Measurements from ENCODE around the gene SLIT1.
"Not testable (repeated sequence)": the region's sequence is repeated elsewhere in the genome, so short reads cannot be mapped to it uniquely, and the experiment has no call there.

Gene SLIT1

GRCh38 chr10:97087296-97087695 is 98.5 kb downstream of the SLIT1 start:
- Histone ChIP-seq H3K36me3 (ENCODE audit: insufficient read depth, low read length) (no peaks in the 10 kb centered on the region), H3K9me3 (ENCODE audit: low read length) (no peaks in the 10 kb centered on the region), H3K27me3 (ENCODE audit: insufficient read depth, low read length) (no peaks in the 10 kb centered on the region), H2AFZ (ENCODE audit: low read depth, low read length) (no peak overlapping the region), H3K4me3 (ENCODE audit: low read length) (no peak overlapping the region), H3K4me1 (ENCODE audit: insufficient read depth, low read length) (peaks cover 26% of the 10 kb centered on the region)

GRCh38 chr10:97086530-97086929 is 99.2 kb downstream of the SLIT1 start:
- no peak overlapping the region for H2AFZ ChIP-seq (ENCODE audit: low read depth, low read length)
- no peaks in the 10 kb centered on the region for H3K36me3 ChIP-seq (ENCODE audit: insufficient read depth, low read length)
- peaks cover 20% of the 10 kb centered on the region for H3K4me1 ChIP-seq (ENCODE audit: insufficient read depth, low read length)
- H3K27me3 ChIP-seq (ENCODE audit: insufficient read depth, low read length) = no peaks in the 10 kb centered on the region
- no peaks in the 10 kb centered on the region for H3K9me3 ChIP-seq (ENCODE audit: low read length)
- no peak overlapping the region for H3K4me3 ChIP-seq (ENCODE audit: low read length)

GRCh38 chr10:97083228-97083829 is 102.4 kb downstream of the SLIT1 start:
- H3K4me3 ChIP-seq (ENCODE audit: low read length) = no peak overlapping the region
- H3K27me3 ChIP-seq (ENCODE audit: insufficient read depth, low read length) = no peaks in the 10 kb centered on the region
- no peaks in the 10 kb centered on the region for H3K4me1 ChIP-seq (ENCODE audit: insufficient read depth, low read length)
- no peaks in the 10 kb centered on the region for H3K36me3 ChIP-seq (ENCODE audit: insufficient read depth, low read length)
- no peaks in the 10 kb centered on the region for H3K9me3 ChIP-seq (ENCODE audit: low read length)
- no peak overlapping the region for H2AFZ ChIP-seq (ENCODE audit: low read depth, low read length)

GRCh38 chr10:97082575-97082974 is 103.2 kb downstream of the SLIT1 start:
- not testable (repeated sequence) for H3K4me3 ChIP-seq (ENCODE audit: low read length); H3K9me3 ChIP-seq (ENCODE audit: low read length); H3K36me3 ChIP-seq (ENCODE audit: insufficient read depth, low read length); H3K4me1 ChIP-seq (ENCODE audit: insufficient read depth, low read length); H3K27me3 ChIP-seq (ENCODE audit: insufficient read depth, low read length); H2AFZ ChIP-seq (ENCODE audit: low read depth, low read length)

GRCh38 chr10:97081621-97082235 is 104.0 kb downstream of the SLIT1 start:
- Histone ChIP-seq H3K4me1 (ENCODE audit: insufficient read depth, low read length) (no peaks in the 10 kb centered on the region), H3K27me3 (ENCODE audit: insufficient read depth, low read length) (no peaks in the 10 kb centered on the region), H2AFZ (ENCODE audit: low read depth, low read length) (no peak overlapping the region), H3K9me3 (ENCODE audit: low read length) (no peaks in the 10 kb centered on the region), H3K4me3 (ENCODE audit: low read length) (no peak overlapping the region), H3K36me3 (ENCODE audit: insufficient read depth, low read length) (no peaks in the 10 kb centered on the region)

- H3K27me3 ChIP-seq (ENCODE audit: insufficient read depth, low read length) = no peaks in the 10 kb centered on the region
These were observed 105.5 kb downstream of the SLIT1 start for GRCh38 chr10:97080051-97080776.

GRCh38 chr10:97079448-97079847 is 106.3 kb downstream of the SLIT1 start:
- Histone ChIP-seq H3K4me3 (ENCODE audit: low read length) (no peak overlapping the region), H3K9me3 (ENCODE audit: low read length) (no peaks in the 10 kb centered on the region), H3K27me3 (ENCODE audit: insufficient read depth, low read length) (no peaks in the 10 kb centered on the region), H2AFZ (ENCODE audit: low read depth, low read length) (no peak overlapping the region), H3K36me3 (ENCODE audit: insufficient read depth, low read length) (no peaks in the 10 kb centered on the region), H3K4me1 (ENCODE audit: insufficient read depth, low read length) (peaks cover 6% of the 10 kb centered on the region)

More at GRCh38 chr10:97080051-97080776, 105.5 kb downstream of the SLIT1 start:
- no peaks in the 10 kb centered on the region for H3K36me3 ChIP-seq (ENCODE audit: insufficient read depth, low read length)
- no peaks in the 10 kb centered on the region for H3K4me1 ChIP-seq (ENCODE audit: insufficient read depth, low read length)
- H3K4me3 ChIP-seq (ENCODE audit: low read length) = no peak overlapping the region
- no peaks in the 10 kb centered on the region for H3K9me3 ChIP-seq (ENCODE audit: low read length)
- no peak overlapping the region for H2AFZ ChIP-seq (ENCODE audit: low read depth, low read length)

- no peak overlapping the region for H3K4me3 ChIP-seq (ENCODE audit: low read length)
- no peaks in the 10 kb centered on the region for H3K27me3 ChIP-seq (ENCODE audit: insufficient read depth, low read length)
- H3K36me3 ChIP-seq (ENCODE audit: insufficient read depth, low read length) = no peaks in the 10 kb centered on the region
- H3K4me1 ChIP-seq (ENCODE audit: insufficient read depth, low read length) = peaks cover 9% of the 10 kb centered on the region
- no peaks in the 10 kb centered on the region for H3K9me3 ChIP-seq (ENCODE audit: low read length)
- no peak overlapping the region for H2AFZ ChIP-seq (ENCODE audit: low read depth, low read length)
These were observed 106.8 kb downstream of the SLIT1 start for GRCh38 chr10:97078938-97079445.

GRCh38 chr10:97078261-97078937 is 107.4 kb downstream of the SLIT1 start:
- Histone ChIP-seq H3K27me3 (ENCODE audit: insufficient read depth, low read length) (no peaks in the 10 kb centered on the region), H3K4me1 (ENCODE audit: insufficient read depth, low read length) (peaks cover 10% of the 10 kb centered on the region), H3K9me3 (ENCODE audit: low read length) (no peaks in the 10 kb centered on the region), H3K36me3 (ENCODE audit: insufficient read depth, low read length) (no peaks in the 10 kb centered on the region), H2AFZ (ENCODE audit: low read depth, low read length) (no peak overlapping the region), H3K4me3 (ENCODE audit: low read length) (no peak overlapping the region)

- no peaks in the 10 kb centered on the region for H3K27me3 ChIP-seq (ENCODE audit: insufficient read depth, low read length)
These were observed 109.0 kb downstream of the SLIT1 start for GRCh38 chr10:97076781-97077180.

GRCh38 chr10:97075961-97076525 is 109.7 kb downstream of the SLIT1 start:
- Histone ChIP-seq H2AFZ (ENCODE audit: low read depth, low read length) (no peak overlapping the region), H3K4me1 (ENCODE audit: insufficient read depth, low read length) (peaks cover 14% of the 10 kb centered on the region), H3K4me3 (ENCODE audit: low read length) (no peak overlapping the region), H3K36me3 (ENCODE audit: insufficient read depth, low read length) (no peaks in the 10 kb centered on the region), H3K27me3 (ENCODE audit: insufficient read depth, low read length) (no peaks in the 10 kb centered on the region), H3K9me3 (ENCODE audit: low read length) (peaks cover under 1% of the 10 kb centered on the region)

More at GRCh38 chr10:97076781-97077180, 109.0 kb downstream of the SLIT1 start:
- H3K4me1 ChIP-seq (ENCODE audit: insufficient read depth, low read length) = peaks cover 14% of the 10 kb centered on the region
- H3K9me3 ChIP-seq (ENCODE audit: low read length) = no peaks in the 10 kb centered on the region
- H2AFZ ChIP-seq (ENCODE audit: low read depth, low read length) = no peak overlapping the region
- H3K36me3 ChIP-seq (ENCODE audit: insufficient read depth, low read length) = no peaks in the 10 kb centered on the region
- H3K4me3 ChIP-seq (ENCODE audit: low read length) = no peak overlapping the region

GRCh38 chr10:97075421-97075820 is 110.3 kb downstream of the SLIT1 start:
- Histone ChIP-seq H3K4me3 (ENCODE audit: low read length) (no peak overlapping the region), H3K4me1 (ENCODE audit: insufficient read depth, low read length) (peaks cover 14% of the 10 kb centered on the region), H3K36me3 (ENCODE audit: insufficient read depth, low read length) (no peaks in the 10 kb centered on the region), H3K27me3 (ENCODE audit: insufficient read depth, low read length) (no peaks in the 10 kb centered on the region), H2AFZ (ENCODE audit: low read depth, low read length) (no peak overlapping the region), H3K9me3 (ENCODE audit: low read length) (peaks cover 1% of the 10 kb centered on the region)

Data from neuron (in vitro differentiated cells).